RWPE1 (cell line): Measurements from ENCODE around the gene SNIP1.

ENCODE experiments used
- CTCF ChIA-PET: fragments of 350-600 bp; sonication (Branson Sonifier 250); formaldehyde crosslinking; extraction: SDS; loops from one replicate; lab custom pipeline; 2021; lab: Yijun Ruan, JAX
- POLR2A ChIA-PET: fragments of 400-600 bp; formaldehyde crosslinking; extraction: SDS; loops from one replicate; lab custom pipeline; 2020; ENCODE audit warnings: antibody characterized with exemption; ENCODE audit not compliant: low non-redundant PET; lab: Yijun Ruan, JAX
- DNase-seq: peaks from one replicate; pipeline ENCODE4 v3.0.0; 2012; ENCODE audit warnings: low spot score
- H3K27ac ChIP-seq: fragments of 450-650 bp; 2 replicates; pipeline ENCODE4 v1.5.1; 2017
- CTCF ChIP-seq: fragments of 450-650 bp; conservative IDR thresholded peaks from 2 replicates; pipeline ENCODE4 v1.5.1; 2017; ENCODE audit warnings: low read depth, mild to moderate bottlenecking

The SNIP1 gene

GRCh38 chr1:37502104-37502503 lies 52.0 kb downstream of the SNIP1 start:
- CTCF ChIA-PET = interaction anchor here (0.6 kb wide), 1 partner anchor 48 kb away, joined by 7 read pairs; no protein-coding TSS in a partner anchor
- no peak for TF ChIP-seq CTCF
- H3K27ac ChIP-seq = no peak overlapping the region
- no peak for DNase-seq
- POLR2A ChIA-PET = no interaction called here

DNA sequence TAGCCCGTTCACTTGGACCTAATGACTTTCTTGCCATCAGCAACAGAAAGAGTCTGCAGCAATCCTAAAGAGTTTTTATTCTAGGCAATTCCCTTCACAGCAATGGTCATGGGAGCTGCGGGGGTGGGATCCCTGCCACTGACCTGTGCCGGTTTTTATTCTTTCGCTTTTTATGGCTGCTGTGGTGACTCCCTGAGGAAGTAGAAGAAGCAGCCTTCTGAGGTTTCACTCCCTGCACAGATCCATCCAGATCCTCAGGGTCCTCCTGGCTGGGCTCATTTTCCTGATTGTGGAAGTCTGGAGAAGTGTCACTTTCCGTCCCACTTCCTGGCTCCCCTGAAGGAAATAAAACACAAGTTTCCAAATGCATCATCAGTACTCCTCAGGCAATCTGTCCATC lies 52.4 kb downstream of the SNIP1 start:
- TF ChIP-seq CTCF = no peak
- ChIA-PET CTCF (no interaction called here), POLR2A (no interaction called here)
- no peak for DNase-seq
- no peak overlapping the region for H3K27ac ChIP-seq

GRCh38 chr1:37498872-37499617 lies 55.0 kb downstream of the SNIP1 start:
- DNase-seq = no peak
- POLR2A ChIA-PET = interaction anchor here (0.5 kb wide), 1 partner anchor 62 kb away, joined by 3 read pairs; no protein-coding TSS in a partner anchor
- CTCF ChIA-PET = interaction anchor here (1.2 to 3.4 kb wide), 4 partner anchors 10 to 15 kb away, joined by 3 to 15 read pairs (median 5); partner anchors contain the start of gene MEAF6
- H3K27ac ChIP-seq = peak overlapping the region; percentile 70
- TF ChIP-seq CTCF = no peak

DNA sequence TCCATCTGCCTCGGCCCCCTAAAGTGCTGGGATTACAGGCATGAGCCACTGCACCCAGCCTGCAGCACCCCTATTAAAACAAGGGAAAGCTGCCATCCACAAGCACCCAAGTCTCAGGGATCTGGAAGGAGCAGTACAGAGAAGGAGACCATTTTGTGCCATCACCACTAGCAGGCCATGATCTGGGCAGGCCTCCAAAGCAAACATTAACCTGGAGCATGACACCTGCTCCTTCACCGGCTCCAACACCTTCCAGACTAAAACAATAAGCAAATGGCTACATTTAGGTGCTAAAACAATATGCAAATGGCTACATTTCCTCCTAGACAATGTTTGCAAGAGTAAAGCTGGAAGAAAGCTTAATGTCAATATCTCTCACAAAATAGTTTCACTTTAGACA lies 56.3 kb downstream of the SNIP1 start:
- no peak for TF ChIP-seq CTCF
- ChIA-PET POLR2A (no interaction called here), CTCF (interaction anchor here (3.4 kb wide), 1 partner anchor 11 kb away, joined by 15 read pairs; no protein-coding TSS in a partner anchor)
- DNase-seq = no peak
- peak overlapping the region; percentile 27; the same call in 1 of the 2 replicates for H3K27ac ChIP-seq

GRCh38 chr1:37495875-37496274 lies 58.2 kb downstream of the SNIP1 start:
- POLR2A ChIA-PET = no interaction called here
- TF ChIP-seq CTCF = no peak
- H3K27ac ChIP-seq = no peak overlapping the region
- CTCF ChIA-PET = interaction anchor here (3.4 kb wide), 1 partner anchor 9 kb away, joined by 15 read pairs; no protein-coding TSS in a partner anchor
- DNase-seq = no peak

- POLR2A ChIA-PET = no interaction called here
- no peak overlapping the region for H3K27ac ChIP-seq
- CTCF ChIA-PET = interaction anchor here (0.7 kb wide), 1 partner anchor 390 kb away, joined by 8 read pairs; no protein-coding TSS in a partner anchor
- TF ChIP-seq CTCF = no peak
- DNase-seq = no peak
Observed at GRCh38 chr1:37493336-37494098, 60.6 kb downstream of the SNIP1 start.
